Measurements from ENCODE around the gene EPB41L5. TPM values are rescaled to one million over a fixed set of nuclear protein-coding genes. Genes with fewer than 3 reads are reported as not detected.
"Not testable (repeated sequence)": the region's sequence is repeated elsewhere in the genome, so short reads cannot be mapped to it uniquely, and the experiment has no call there.

EPB41L5 gene
- total and polyA plus RNA-seq, 10 of the 15 experiments (the other 5 are each of a cell fraction or from before 2014, with no cell fraction given), result 2.1 to 20.4 (median 8.2) TPM

DNA sequence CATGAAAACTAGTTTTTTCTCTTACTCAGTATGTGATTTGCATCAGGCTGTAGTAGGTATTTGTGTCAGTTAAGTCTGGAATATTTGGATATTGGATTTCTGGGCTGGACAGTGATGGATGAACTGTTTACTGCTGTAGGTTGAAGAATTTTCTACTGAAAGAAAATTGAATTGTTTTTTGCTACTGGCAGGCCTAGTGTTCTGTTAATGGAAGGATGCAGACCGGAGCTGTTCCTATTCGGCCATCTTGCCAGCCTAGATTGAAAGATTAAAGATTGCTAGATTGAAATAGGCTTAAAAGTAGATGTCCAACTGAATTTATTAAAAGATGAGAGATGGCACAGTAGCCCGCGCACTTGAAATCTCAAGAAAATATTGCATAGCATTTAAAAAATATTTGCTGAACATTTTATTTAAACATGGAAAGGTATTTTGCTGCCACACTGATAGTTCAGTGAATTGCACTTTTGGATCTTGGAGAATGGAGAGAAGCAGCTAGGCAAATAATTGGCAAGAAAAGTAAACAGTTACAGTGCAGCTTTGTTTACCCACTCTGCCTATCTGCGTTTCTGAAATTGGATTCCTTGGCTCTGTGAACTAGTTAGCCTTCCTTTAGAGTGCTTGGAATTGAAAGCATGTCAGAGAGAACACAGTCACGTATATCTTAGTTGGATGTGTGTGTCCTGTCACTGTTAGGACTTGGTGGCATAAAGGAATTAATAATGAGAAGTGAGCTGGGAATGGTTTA, 54.1 kb downstream of the EPB41L5 start:
- H3K4me1 ChIP-seq (ENCODE audit: control insufficient read depth, insufficient read depth, low read length), result no peaks in the 10 kb centered on the region
- H3K4me2 ChIP-seq (ENCODE audit: control insufficient read depth, insufficient read depth), result no peak overlapping the region
- H3K36me3 ChIP-seq (ENCODE audit: control insufficient read depth in 2 of 2, insufficient read depth in 2 of 2, low read length in 1 of 2), result peaks cover 0 to 2% of the 10 kb centered on the region in 2 experiments; a peak in 1 of 4 replicates
- FAIRE-seq (no peak), DNase-seq (ENCODE audit: low read depth, low spot score) (no peak), ATAC-seq (no peak)
- H3K79me2 ChIP-seq (ENCODE audit: control insufficient read depth, insufficient read depth, low read length), result no peaks in the 10 kb centered on the region
- TF ChIP-seq GABPA (IDR thresholded peaks at IDR 0.05; ENCODE audit: low read depth), result no peak
- WGBS (ENCODE audit: insufficient coverage, insufficient replicate concordance, low lambda C conversion rate, missing lambda C conversion rate), result 46% methylated on average over 6 of the region's 6 CpGs
- in situ Hi-C loops (cut with MboI) (no loop called here), intact Hi-C loops (cut with micrococcal nuclease; ENCODE audit: unreplicated experiment) (no loop called here)
- no peaks in the 10 kb centered on the region; the same call in 2 of the 3 replicates for H3K9me3 ChIP-seq (replicated peaks; ENCODE audit: control insufficient read depth, insufficient read depth, low read length)
- BruUV-seq (replicated peaks), result no TSS peak
- no peak overlapping the region for H3K27ac ChIP-seq (ENCODE audit: control insufficient read depth, insufficient read depth)
- ChIA-PET SMC1A (ENCODE audit: uncharacterized antibody, unreplicated experiment) (no interaction called here), CTCF (no interaction called here), POLR2A (no interaction called here), RAD21 (ENCODE audit: unreplicated experiment) (no interaction called here)
- H3K9ac ChIP-seq (ENCODE audit: control insufficient read depth, insufficient read depth, low read length), result no peak overlapping the region
- no peaks in the 10 kb centered on the region for H4K20me1 ChIP-seq (ENCODE audit: control insufficient read depth, insufficient read depth)
- no peak overlapping the region for H3K4me3 ChIP-seq
- no peak overlapping the region for H2AFZ ChIP-seq (ENCODE audit: control insufficient read depth, low read depth, low read length)
- no peaks in the 10 kb centered on the region for H3K27me3 ChIP-seq (replicated peaks in 1 of 2; ENCODE audit: control insufficient read depth in 2 of 2, insufficient read depth in 2 of 2, low read length in 1 of 2)

DNA sequence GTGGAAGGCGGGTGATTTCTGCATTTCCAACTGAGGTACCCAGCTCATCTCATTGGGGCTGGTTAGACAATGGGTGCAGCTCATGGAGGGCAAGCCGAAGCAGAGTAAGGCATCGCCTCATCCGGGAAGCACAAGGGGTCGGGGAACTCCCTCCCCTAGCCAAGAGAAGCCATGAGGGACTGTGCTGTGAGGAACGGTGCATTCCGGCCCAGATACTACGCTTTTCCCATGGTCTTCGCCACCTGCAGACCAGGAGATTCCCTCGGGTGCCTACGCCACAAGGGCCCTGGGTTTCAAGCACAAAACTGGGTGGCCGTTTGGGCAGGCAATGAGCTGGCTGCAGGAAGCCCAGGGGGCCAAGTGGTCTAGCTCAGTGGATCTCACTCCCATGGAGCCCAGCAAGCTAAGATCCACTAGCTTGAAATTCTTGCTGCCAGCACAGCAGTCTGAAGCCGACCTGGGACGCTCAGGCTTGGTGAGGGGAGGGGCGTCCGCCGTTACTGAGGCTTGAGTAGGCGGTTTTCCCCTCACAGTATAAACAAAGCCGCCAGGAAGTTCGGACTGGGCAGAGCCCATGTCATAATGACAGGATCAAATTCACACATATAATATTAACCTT, 55.3 kb downstream of the EPB41L5 start:
- H4K20me1 ChIP-seq (ENCODE audit: control insufficient read depth, insufficient read depth); H2AFZ ChIP-seq (ENCODE audit: control insufficient read depth, low read depth, low read length); H3K79me2 ChIP-seq (ENCODE audit: control insufficient read depth, insufficient read depth, low read length); H3K4me1 ChIP-seq (ENCODE audit: control insufficient read depth, insufficient read depth, low read length); H3K9ac ChIP-seq (ENCODE audit: control insufficient read depth, insufficient read depth, low read length); ATAC-seq; SMC1A ChIA-PET (ENCODE audit: uncharacterized antibody, unreplicated experiment); H3K9me3 ChIP-seq (replicated peaks; ENCODE audit: control insufficient read depth, insufficient read depth, low read length); H3K27ac ChIP-seq (ENCODE audit: control insufficient read depth, insufficient read depth); RAD21 ChIA-PET (ENCODE audit: unreplicated experiment); H3K4me2 ChIP-seq (ENCODE audit: control insufficient read depth, insufficient read depth); BruUV-seq (replicated peaks); in situ Hi-C loops (cut with MboI); H3K4me3 ChIP-seq; DNase-seq (ENCODE audit: low read depth, low spot score); intact Hi-C loops (cut with micrococcal nuclease; ENCODE audit: unreplicated experiment); H3K27me3 ChIP-seq (replicated peaks in 1 of 2; ENCODE audit: control insufficient read depth in 2 of 2, insufficient read depth in 2 of 2, low read length in 1 of 2); H3K36me3 ChIP-seq (ENCODE audit: control insufficient read depth in 2 of 2, insufficient read depth in 2 of 2, low read length in 1 of 2); CTCF ChIA-PET; POLR2A ChIA-PET; FAIRE-seq: not testable (repeated sequence)
- WGBS (ENCODE audit: insufficient coverage, insufficient replicate concordance, low lambda C conversion rate, missing lambda C conversion rate), result 62% methylated on average over 20 of the region's 20 CpGs

All from GM12878 (cell line).